HFFc6 (cell line): ENCODE data around the gene MS4A6E. TPM values are rescaled to one million over a fixed set of nuclear protein-coding genes. Genes with fewer than 3 reads are reported as not detected.
"Not testable (repeated sequence)": the region's sequence is repeated elsewhere in the genome, so short reads cannot be mapped to it uniquely, and the experiment has no call there.

Experiments
- DNase-seq: peaks from one replicate; pipeline ENCODE4 v3.0.0-alpha.2; 2018
- H3K27ac Mint-ChIP-seq: 2 replicates; pipeline ENCODE4 v1.8.0; 2020; ENCODE audit warnings: mild to moderate bottlenecking, mixed read lengths
- H3K27me3 Mint-ChIP-seq: 2 replicates; pipeline ENCODE4 v1.8.0; 2021; ENCODE audit warnings: mild to moderate bottlenecking, moderate library complexity, mixed read lengths; ENCODE audit not compliant: insufficient read depth
- H3K36me3 Mint-ChIP-seq: 2 replicates; pipeline ENCODE4 v1.8.0; 2021; ENCODE audit warnings: low read depth, mixed read lengths
- H3K4me1 Mint-ChIP-seq: 2 replicates; pipeline ENCODE4 v1.8.0; 2020; ENCODE audit warnings: low read depth, mixed read lengths
- H3K4me3 Mint-ChIP-seq: 2 replicates; pipeline ENCODE4 v1.8.0; 2020; ENCODE audit warnings: mild to moderate bottlenecking, moderate library complexity, mixed read lengths
- H3K9me3 Mint-ChIP-seq: 2 replicates; pipeline ENCODE4 v1.8.0; 2020; ENCODE audit warnings: mild to moderate bottlenecking, mixed read lengths
- long read RNA-seq: library from polyadenylated mRNA; unstranded; transcript quantifications from one replicate; pipeline ENCODE4 v2.0.0, GENCODE V29; 2019
- total RNA-seq, 6 experiments: library from RNA; stranded (reverse); fragmentation: NEBNext Ultra II Directional; extraction: Animal tissue kit (Norgen Biotek cat#: 25700); gene quantifications; 2 replicates in 1 of 6; 3 replicates in 5 of 6; pipeline ENCODE4 v1.2.3, GENCODE V29; 2021
- TF ChIP-seq, protein P1 (sequence below): fragments of 200-600 bp; sonication (generic); IDR thresholded peaks from 2 replicates; pipeline ENCODE4 v1.5.0; 2021; ENCODE audit warnings: antibody characterized with exemption, mild to moderate bottlenecking

Gene MS4A6E
- total RNA-seq: not detected
- long read RNA-seq: 0 reads

DNA sequence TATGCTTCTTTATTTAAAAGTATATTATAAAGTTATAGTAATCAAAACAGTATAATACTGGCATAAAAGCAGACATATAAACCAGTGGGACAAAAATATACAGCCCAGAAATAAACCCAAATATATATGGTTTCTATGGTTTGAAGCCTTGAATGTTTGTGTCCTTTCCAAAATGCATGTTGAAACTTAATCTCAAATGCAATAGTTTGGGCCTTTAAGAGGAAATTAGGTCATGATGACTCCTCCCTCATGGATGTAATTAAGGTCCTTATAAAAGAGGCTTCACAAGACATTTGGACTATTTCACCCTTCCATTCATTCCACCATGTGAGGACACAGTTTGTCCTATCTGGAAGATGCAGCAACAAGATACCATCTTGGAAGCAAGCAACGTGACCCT is at the start of gene MS4A6E:
MS4A6E (plus strand) TSS at position 301 of the 400 bp plus-strand sequence. CDS start 7,641 bp downstream, outside the sequence.
- Mint-ChIP-seq H3K36me3 (no peaks in the 10 kb centered on the region), H3K9me3 (peaks cover 45% of the 10 kb centered on the region)

GRCh38 chr11:60280412-60280811 is 46.6 kb upstream of the MS4A6E start, which contains the start of gene MS4A4A:
TSS of gene MS4A4A (plus strand) at chr11:60280666. CDS start at chr11:60280676, 10 bp downstream.
- Mint-ChIP-seq H3K27me3 (no peaks in the 10 kb centered on the region; the same call in 1 of the 2 replicates), H3K4me3 (no peak within 1 kb of the TSS), H3K4me1 (no peaks in the 10 kb centered on the region), H3K27ac (no peak within 1 kb of the TSS), H3K9me3 (peaks cover 14% of the 10 kb centered on the region; the same call in 1 of the 2 replicates), H3K36me3 (no peaks in the 10 kb centered on the region)
- no peak for DNase-seq
- TF ChIP-seq, protein P1, sequence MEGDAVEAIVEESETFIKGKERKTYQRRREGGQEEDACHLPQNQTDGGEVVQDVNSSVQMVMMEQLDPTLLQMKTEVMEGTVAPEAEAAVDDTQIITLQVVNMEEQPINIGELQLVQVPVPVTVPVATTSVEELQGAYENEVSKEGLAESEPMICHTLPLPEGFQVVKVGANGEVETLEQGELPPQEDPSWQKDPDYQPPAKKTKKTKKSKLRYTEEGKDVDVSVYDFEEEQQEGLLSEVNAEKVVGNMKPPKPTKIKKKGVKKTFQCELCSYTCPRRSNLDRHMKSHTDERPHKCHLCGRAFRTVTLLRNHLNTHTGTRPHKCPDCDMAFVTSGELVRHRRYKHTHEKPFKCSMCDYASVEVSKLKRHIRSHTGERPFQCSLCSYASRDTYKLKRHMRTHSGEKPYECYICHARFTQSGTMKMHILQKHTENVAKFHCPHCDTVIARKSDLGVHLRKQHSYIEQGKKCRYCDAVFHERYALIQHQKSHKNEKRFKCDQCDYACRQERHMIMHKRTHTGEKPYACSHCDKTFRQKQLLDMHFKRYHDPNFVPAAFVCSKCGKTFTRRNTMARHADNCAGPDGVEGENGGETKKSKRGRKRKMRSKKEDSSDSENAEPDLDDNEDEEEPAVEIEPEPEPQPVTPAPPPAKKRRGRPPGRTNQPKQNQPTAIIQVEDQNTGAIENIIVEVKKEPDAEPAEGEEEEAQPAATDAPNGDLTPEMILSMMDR: no peak

More for the DNA sequence above, at the start of gene MS4A6E:
- Mint-ChIP-seq H3K27ac (no peak within 1 kb of the TSS), H3K4me1 (no peaks in the 10 kb centered on the region), H3K4me3 (no peak within 1 kb of the TSS), H3K27me3 (no peaks in the 10 kb centered on the region)
- no peak for DNase-seq
- TF ChIP-seq, protein P1: no peak

DNA sequence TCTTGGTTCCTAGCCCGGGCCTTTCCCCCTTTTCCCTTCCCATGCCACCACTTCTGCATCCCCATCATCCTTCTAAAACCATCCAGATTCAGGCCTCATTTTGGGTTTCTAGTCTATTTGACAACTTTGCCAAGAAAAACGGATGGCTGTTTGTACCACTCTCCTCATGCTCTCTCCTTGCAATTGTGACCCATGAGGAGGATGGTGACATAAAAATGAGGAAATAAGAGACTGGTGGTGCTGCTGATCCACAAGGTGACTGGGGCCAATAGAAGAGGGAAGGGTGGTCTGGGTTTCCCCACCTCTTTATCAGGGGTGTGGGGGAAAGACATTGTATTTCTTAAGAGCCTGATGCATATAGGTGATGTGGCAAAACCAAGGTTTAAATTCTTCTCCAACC is 45.6 kb upstream of the MS4A6E start:
- DNase-seq: no peak
- H3K27me3 Mint-ChIP-seq: no peaks in the 10 kb centered on the region; the same call in 1 of the 2 replicates
- TF ChIP-seq, protein P1: no peak
- no peaks in the 10 kb centered on the region for H3K36me3 Mint-ChIP-seq
- H3K4me3 Mint-ChIP-seq: no peak overlapping the region
- H3K27ac Mint-ChIP-seq: no peak overlapping the region
- no peaks in the 10 kb centered on the region for H3K4me1 Mint-ChIP-seq
- peaks cover 20% of the 10 kb centered on the region for H3K9me3 Mint-ChIP-seq

DNA sequence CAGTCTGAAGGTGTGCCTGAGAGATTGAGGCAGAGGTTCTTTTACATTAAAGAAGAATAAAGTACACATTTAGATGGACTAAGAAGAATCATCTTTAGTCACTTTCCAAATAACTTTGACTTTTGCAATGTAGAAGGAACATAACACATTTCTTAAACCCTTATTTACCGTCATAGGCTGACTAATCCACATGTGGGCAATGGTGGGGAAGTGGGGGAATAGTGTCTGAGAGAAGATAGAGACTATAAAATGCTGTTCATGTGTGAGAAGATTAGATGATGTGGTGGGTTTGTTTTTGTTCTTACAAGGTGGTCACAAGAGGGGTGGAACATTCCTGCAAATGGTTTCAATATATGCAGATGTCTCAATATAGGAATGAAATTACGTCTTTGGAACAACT is 44.8 kb upstream of the MS4A6E start:
- Mint-ChIP-seq H3K36me3 (no peaks in the 10 kb centered on the region), H3K9me3 (peaks cover 26% of the 10 kb centered on the region), H3K4me1 (no peaks in the 10 kb centered on the region), H3K4me3 (no peak overlapping the region), H3K27ac (no peak overlapping the region), H3K27me3 (no peaks in the 10 kb centered on the region; the same call in 1 of the 2 replicates)
- TF ChIP-seq, protein P1: no peak
- no peak for DNase-seq

DNA sequence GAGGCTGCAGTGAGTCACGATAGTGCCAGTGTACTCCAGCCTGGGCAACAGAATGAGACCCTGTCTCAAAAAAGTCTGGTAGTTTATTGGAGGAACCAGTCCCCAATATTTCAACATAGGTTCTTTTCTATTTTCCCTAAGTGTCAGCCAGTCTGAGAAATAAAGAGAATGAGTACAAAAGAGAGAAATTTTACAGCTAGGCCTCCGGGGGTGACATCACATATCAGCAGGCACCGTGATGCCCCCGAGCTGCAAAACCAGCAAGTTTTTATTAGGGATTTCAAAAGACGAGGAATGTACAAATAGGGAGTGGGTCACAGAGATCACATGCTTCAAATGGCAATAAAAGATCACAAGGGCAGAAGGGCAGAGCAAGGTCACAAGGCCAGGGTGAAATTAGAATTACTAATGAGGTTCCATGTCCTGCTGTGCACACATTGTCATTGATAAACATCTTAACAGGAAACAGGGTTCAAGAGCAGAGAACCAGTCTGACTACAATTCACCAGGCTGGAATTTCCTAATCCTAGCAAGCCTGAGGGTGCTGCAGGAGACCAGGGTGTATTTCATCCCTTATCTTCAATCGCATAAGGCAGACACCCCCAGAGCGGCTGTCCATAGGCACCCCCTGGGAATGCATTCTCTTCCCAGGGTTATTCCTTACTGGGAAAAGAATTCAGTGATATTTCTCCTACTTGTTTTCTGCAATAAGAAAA is 41.5 kb upstream of the MS4A6E start:
- not testable (repeated sequence) for H3K27ac Mint-ChIP-seq, H3K36me3 Mint-ChIP-seq, H3K4me3 Mint-ChIP-seq, H3K27me3 Mint-ChIP-seq, H3K4me1 Mint-ChIP-seq, DNase-seq
- H3K9me3 Mint-ChIP-seq: peaks cover 26% of the 10 kb centered on the region

DNA sequence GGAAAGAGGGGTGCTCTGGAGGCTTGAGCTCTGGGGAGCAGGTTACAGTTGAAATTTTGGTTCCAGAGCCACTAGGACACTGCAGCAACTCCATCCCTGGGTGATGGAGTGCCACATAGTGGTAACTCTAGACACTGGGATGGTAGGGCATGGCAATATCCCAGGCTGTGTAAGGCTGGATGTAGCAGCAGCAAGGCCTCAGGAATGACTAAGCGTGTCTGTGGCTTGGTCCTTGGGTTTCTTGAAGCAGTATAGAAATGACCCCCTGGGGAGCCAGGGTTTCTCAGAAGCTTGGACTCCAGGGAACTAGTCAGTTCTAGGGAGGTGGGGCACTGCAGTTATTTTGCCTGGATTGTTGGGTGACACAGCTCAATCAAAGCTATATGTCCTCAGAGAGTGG is 38.5 kb upstream of the MS4A6E start:
- no peak overlapping the region for H3K4me3 Mint-ChIP-seq
- no peak overlapping the region for H3K27ac Mint-ChIP-seq

More for the DNA sequence above, 38.5 kb upstream of the MS4A6E start:
- peaks cover 34% of the 10 kb centered on the region for H3K9me3 Mint-ChIP-seq
- H3K4me1 Mint-ChIP-seq: no peaks in the 10 kb centered on the region
- no peaks in the 10 kb centered on the region; the same call in 1 of the 2 replicates for H3K27me3 Mint-ChIP-seq
- TF ChIP-seq, protein P1: no peak
- H3K36me3 Mint-ChIP-seq: no peaks in the 10 kb centered on the region
- DNase-seq: no peak
